H54 (cell line): ENCODE results near the gene ACTRT2.

Experiments
- DNase-seq: peaks from one replicate; pipeline ENCODE4 v3.0.0; 2011; ENCODE audit warnings: low spot score, mixed read lengths; ENCODE audit not compliant: insufficient read length
- FAIRE-seq: peaks from 3 replicates; lab custom pipeline; 2011; peaks lifted over from hg19 to GRCh38; lab: Jason Lieb, UNC
- POLR2A ChIP-seq: IDR thresholded peaks from 2 replicates; pipeline ENCODE4 v1.6.1; 2011; ENCODE audit warnings: low read depth, mild to moderate bottlenecking, low read length

The ACTRT2 gene

GRCh38 chr1:3049905-3050304 lies 28.6 kb downstream of the ACTRT2 start:
- no peak for TF ChIP-seq POLR2A
- no peak for DNase-seq
- no peak for FAIRE-seq

- TF ChIP-seq POLR2A = no peak
- FAIRE-seq (no peak), DNase-seq (no peak)
Observed at GRCh38 chr1:3050603-3051002, 29.3 kb downstream of the ACTRT2 start.

- no peak for FAIRE-seq
- no peak for DNase-seq
Observed at GRCh38 chr1:3051270-3052268, 30.3 kb downstream of the ACTRT2 start.

GRCh38 chr1:3052501-3052900 lies 31.2 kb downstream of the ACTRT2 start:
- FAIRE-seq = no peak
- TF ChIP-seq POLR2A = no peak
- DNase-seq = no peak

More at GRCh38 chr1:3051270-3052268, 30.3 kb downstream of the ACTRT2 start:
- TF ChIP-seq POLR2A = no peak

- no peak for TF ChIP-seq POLR2A
- FAIRE-seq (no peak), DNase-seq (no peak)
Observed at GRCh38 chr1:3053366-3053980, 32.2 kb downstream of the ACTRT2 start.

GRCh38 chr1:3053986-3054385 lies 32.7 kb downstream of the ACTRT2 start:
- no peak for TF ChIP-seq POLR2A
- DNase-seq (no peak), FAIRE-seq (no peak)

- TF ChIP-seq POLR2A = no peak
- no peak for FAIRE-seq
- DNase-seq = no peak
Observed at GRCh38 chr1:3054474-3054873, 33.2 kb downstream of the ACTRT2 start.

GRCh38 chr1:3055051-3055450 lies 33.8 kb downstream of the ACTRT2 start:
- FAIRE-seq (no peak), DNase-seq (no peak)
- TF ChIP-seq POLR2A = no peak

GRCh38 chr1:3056641-3057040 lies 35.4 kb downstream of the ACTRT2 start:
- FAIRE-seq = no peak
- DNase-seq = no peak
- no peak for TF ChIP-seq POLR2A

- no peak for FAIRE-seq
- no peak for TF ChIP-seq POLR2A
Observed at GRCh38 chr1:3058263-3059030, 37.2 kb downstream of the ACTRT2 start.

GRCh38 chr1:3060127-3060526 lies 38.9 kb downstream of the ACTRT2 start:
- DNase-seq = no peak
- TF ChIP-seq POLR2A = no peak
- FAIRE-seq = no peak

More at GRCh38 chr1:3058263-3059030, 37.2 kb downstream of the ACTRT2 start:
- DNase-seq = no peak

- no peak for FAIRE-seq
- TF ChIP-seq POLR2A = no peak
Observed at GRCh38 chr1:3060601-3061551, 39.6 kb downstream of the ACTRT2 start.

GRCh38 chr1:3061566-3061965 lies 40.3 kb downstream of the ACTRT2 start:
- TF ChIP-seq POLR2A = no peak
- no peak for FAIRE-seq
- DNase-seq = no peak

More at GRCh38 chr1:3060601-3061551, 39.6 kb downstream of the ACTRT2 start:
- peak; percentile 82 for DNase-seq
